IMR-90 (cell line): ENCODE measurements around the gene HTT. TPM values are rescaled to one million over a fixed set of nuclear protein-coding genes. Genes with fewer than 3 reads are reported as not detected.
A peak's percentile ranks its signal among the peaks of the same experiment; 100 is the strongest.

Experiments used
- ATAC-seq: fragments of 200-7000 bp; cut with Tn5 transposase; 2 replicates; pipeline ENCODE4 v1.9.1; 2020; ENCODE audit warnings: low read depth, mild to moderate bottlenecking, moderate library complexity
- BruUV-seq: library from RNA; stranded (reverse); fragments of 400-500 nt; replicated peaks from 2 replicates; lab custom pipeline; 2021; lab: Mats Ljungman, UMichigan
- CTCF ChIA-PET: fragments of 300-600 bp; formaldehyde crosslinking; extraction: SDS; loops from one replicate; lab custom pipeline; 2021; ENCODE audit warnings: antibody characterized with exemption; lab: Yijun Ruan, JAX
- POLR2A ChIA-PET: fragments of 300-600 bp; sonication (Branson Sonifier 250); formaldehyde crosslinking; loops from one replicate; lab custom pipeline; 2022; ENCODE audit warnings: antibody characterized with exemption; ENCODE audit not compliant: unreplicated experiment; lab: Charles Lee
- DNase-seq: peaks from one replicate; pipeline ENCODE4 v3.0.0; 2013
- H2AFZ ChIP-seq: replicated peaks from 2 replicates; pipeline ENCODE3; 2013; ENCODE audit warnings: low read length, mild to moderate bottlenecking; ENCODE audit not compliant: poor library complexity
- H2AK5ac ChIP-seq: 2 replicates; pipeline ENCODE4 v1.6.1; 2013; ENCODE audit warnings: low read depth, low read length, inconsistent platforms
- H2AK9ac ChIP-seq: replicated peaks from 2 replicates; pipeline ENCODE3; 2013; ENCODE audit warnings: mild to moderate bottlenecking, low read depth, low read length, moderate library complexity; ENCODE audit not compliant: poor library complexity
- H2BK120ac ChIP-seq: 2 replicates; pipeline ENCODE4 v1.6.1; 2013; ENCODE audit warnings: low read depth, low read length, inconsistent platforms
- H2BK15ac ChIP-seq: 3 replicates; pipeline ENCODE4 v1.6.1; 2013; ENCODE audit warnings: low read depth, low read length, inconsistent platforms
- H2BK20ac ChIP-seq: 2 replicates; pipeline ENCODE4 v1.6.1; 2013; ENCODE audit warnings: low read depth, mild to moderate bottlenecking, inconsistent platforms, low read length, moderate library complexity
- H2BK5ac ChIP-seq: 2 replicates; pipeline ENCODE4 v1.6.1; 2013; ENCODE audit warnings: mild to moderate bottlenecking, low read depth, low read length, inconsistent platforms; ENCODE audit not compliant: poor library complexity, severe bottlenecking
- H3K14ac ChIP-seq: replicated peaks from 2 replicates; pipeline ENCODE4 v1.6.1; 2013; ENCODE audit warnings: low read depth, low read length, inconsistent platforms
- H3K18ac ChIP-seq: 2 replicates; pipeline ENCODE4 v1.6.1; 2013; ENCODE audit warnings: low read depth, low read length, control low read depth
- H3K23ac ChIP-seq: 2 replicates; pipeline ENCODE4 v1.6.1; 2013; ENCODE audit warnings: low read depth, low read length, inconsistent platforms
- H3K27ac ChIP-seq: 2 replicates; pipeline ENCODE4 v1.5.1; 2013; ENCODE audit warnings: mild to moderate bottlenecking, control low read depth, low read length; ENCODE audit not compliant: insufficient read depth
- H3K27me3 ChIP-seq: 2 replicates; pipeline ENCODE4 v1.6.1; 2013; ENCODE audit warnings: low read length; ENCODE audit not compliant: control insufficient read depth, insufficient read depth
- H3K36me3 ChIP-seq: 2 replicates; pipeline ENCODE4 v1.6.1; 2013; ENCODE audit warnings: low read length, mixed read lengths; ENCODE audit not compliant: control insufficient read depth, insufficient read depth
- H3K4ac ChIP-seq: 2 replicates; pipeline ENCODE4 v1.6.1; 2013; ENCODE audit warnings: low read depth, low read length, inconsistent platforms
- H3K4me1 ChIP-seq: 2 replicates; pipeline ENCODE4 v1.6.1; 2013; ENCODE audit warnings: low read length, mixed read lengths; ENCODE audit not compliant: control insufficient read depth, insufficient read depth
- H3K4me2 ChIP-seq: 2 replicates; pipeline ENCODE4 v1.6.1; 2013; ENCODE audit warnings: low read depth, mild to moderate bottlenecking, control low read depth, low read length, moderate library complexity
- H3K4me3 ChIP-seq: 2 replicates; pipeline ENCODE4 v1.5.1; 2013; ENCODE audit warnings: low read depth, mild to moderate bottlenecking, control low read depth, low read length, moderate library complexity; ENCODE audit not compliant: insufficient read depth
- H3K56ac ChIP-seq: 2 replicates; pipeline ENCODE4 v1.6.1; 2013; ENCODE audit warnings: low read length, inconsistent platforms; ENCODE audit not compliant: insufficient read depth; ENCODE audit errors: extremely low read depth
- H3K79me1 ChIP-seq, 2 experiments: 2 replicates each; pipeline ENCODE4 v1.6.1; 2013; ENCODE audit warnings: low read length in 2 of 2, inconsistent platforms in 1 of 2, low read depth in 1 of 2
- H3K9ac ChIP-seq: 2 replicates; pipeline ENCODE4 v1.6.1; 2013; ENCODE audit warnings: low read depth, low read length, control low read depth
- H3K9me1 ChIP-seq: 2 replicates; pipeline ENCODE4 v1.6.1; 2013; ENCODE audit warnings: low read length, inconsistent platforms; ENCODE audit not compliant: insufficient read depth
- H3K9me3 ChIP-seq: 2 replicates; pipeline ENCODE4 v1.6.1; 2013; ENCODE audit warnings: low read length; ENCODE audit not compliant: control insufficient read depth, insufficient read depth
- H4K20me1 ChIP-seq: 2 replicates; pipeline ENCODE4 v1.6.1; 2013; ENCODE audit warnings: low read length, inconsistent platforms; ENCODE audit not compliant: insufficient read depth
- H4K5ac ChIP-seq: 2 replicates; pipeline ENCODE4 v1.6.1; 2013; ENCODE audit warnings: mild to moderate bottlenecking, low read depth, low read length, control low read depth
- H4K8ac ChIP-seq, 2 experiments: 2 replicates each; pipeline ENCODE4 v1.6.1; 2013; ENCODE audit warnings: low read depth in 2 of 2, low read length in 2 of 2, control low read depth in 1 of 2, inconsistent platforms in 1 of 2
- H4K91ac ChIP-seq: 2 replicates; pipeline ENCODE4 v1.6.1; 2013; ENCODE audit warnings: low read depth, low read length, inconsistent platforms; ENCODE audit not compliant: insufficient read depth
- CEBPB ChIP-seq: IDR thresholded peaks from 2 replicates; pipeline ENCODE4 v1.6.1; 2012; ENCODE audit warnings: low read depth, low read length, improper control_type of control experiment
- CHD1 ChIP-seq: IDR thresholded peaks from 2 replicates; pipeline ENCODE4 v1.6.1; 2012; ENCODE audit warnings: low read depth, low read length, improper control_type of control experiment
- MXI1 ChIP-seq: IDR thresholded peaks from 2 replicates; pipeline ENCODE4 v1.6.1; 2012; ENCODE audit warnings: low read depth, mild to moderate bottlenecking, low read length, moderate library complexity, borderline replicate concordance
- POLR2A ChIP-seq: IDR thresholded peaks from 2 replicates; pipeline ENCODE4 v1.6.1; 2012; ENCODE audit warnings: mild to moderate bottlenecking, low read depth, low read length
- WGBS, 2 experiments: methylation state at CpG; one replicate each; pipeline versions ENCODE4 v1.1.5 to v1.1.7; 2013; ENCODE audit warnings: missing lambda C conversion rate in 2 of 2; ENCODE audit not compliant: insufficient read length in 1 of 2; ENCODE audit errors: extremely low coverage in 2 of 2; 5-methylcytosine and 5-hydroxymethylcytosine counted together
- dilution Hi-C: fragments of 300-500 bp; cut with HindIII; formaldehyde crosslinking; loops from one replicate; pipeline ENCODE4 v1.14.3; 2018; ENCODE audit warnings: low sequenced_read_pairs; ENCODE audit not compliant: unreplicated experiment
- in situ Hi-C: fragments of 300-500 bp; cut with MboI; formaldehyde crosslinking; loops from 3 replicates; pipeline ENCODE4 v1.14.3; 2019; ENCODE audit warnings: low sequenced_read_pairs, inconsistent platforms, mixed read lengths
- intact Hi-C: fragments of 100-400 bp; cut with micrococcal nuclease; formaldehyde crosslinking; loops from 2 replicates; pipeline ENCODE4 v1.10.0; 2022
- polyA plus RNA-seq, 3 experiments: library from polyadenylated mRNA; depleted of rRNA; stranded (reverse); fragments of >200 nt; gene quantifications; 2 replicates each; pipeline ENCODE4 v1.2.3, GENCODE V29; 2012; ENCODE audit warnings: low replicate concordance in 1 of 3
- total RNA-seq: library from RNA; depleted of rRNA; stranded (reverse); fragments of >200 nt; gene quantifications from 2 replicates; pipeline ENCODE4 v1.2.3, GENCODE V29; 2012

The HTT gene
- total and polyA plus RNA-seq, 2 of the 4 experiments (the other 2 are of a cell fraction), result 11.6 to 14.3 TPM

GRCh38 chr4:3269991-3270611 is 195.6 kb downstream of the HTT start:
- H3K9me3 ChIP-seq, result no peaks in the 10 kb centered on the region
- H3K36me3 ChIP-seq, result no peaks in the 10 kb centered on the region
- no peak for TF ChIP-seq MXI1
- no peak for TF ChIP-seq POLR2A
- no peak for TF ChIP-seq CHD1
- TF ChIP-seq CEBPB, result no peak
- H3K18ac ChIP-seq, result no peak overlapping the region
- no peak overlapping the region for H4K8ac ChIP-seq
- no peak overlapping the region for H3K27ac ChIP-seq
- no peak overlapping the region for H4K5ac ChIP-seq
- H2BK20ac ChIP-seq, result no peak overlapping the region
- H3K79me1 ChIP-seq, result no peaks in the 10 kb centered on the region
- no TSS peak for BruUV-seq
- no peak overlapping the region for H3K9ac ChIP-seq
- no peak overlapping the region for H3K4me2 ChIP-seq
- no peak overlapping the region for H2BK15ac ChIP-seq
- in situ Hi-C loops (no loop called here), intact Hi-C loops (no loop called here), dilution Hi-C loops (no loop called here)
- DNase-seq (no peak), ATAC-seq (0 out of 2 replicates have a peak, but pooled peaks have one; percentile 27)
- H2AK9ac ChIP-seq, result no peak overlapping the region
- peaks cover 11% of the 10 kb centered on the region for H3K27me3 ChIP-seq
- H3K9me1 ChIP-seq, result no peaks in the 10 kb centered on the region
- H3K4me3 ChIP-seq, result no peak overlapping the region
- no peaks in the 10 kb centered on the region for H3K4me1 ChIP-seq
- no peak overlapping the region for H4K91ac ChIP-seq
- WGBS, 2 experiments, result 86% methylated on average over 2 of the region's 17 CpGs; no CpG with 5 or more reads in 1 of the 2 experiments
- no peak overlapping the region for H2BK120ac ChIP-seq
- POLR2A ChIA-PET, result no interaction called here
- no peaks in the 10 kb centered on the region for H4K20me1 ChIP-seq
- no peak overlapping the region for H3K56ac ChIP-seq
- H3K14ac ChIP-seq, result no peak overlapping the region
- no peak overlapping the region for H2AK5ac ChIP-seq
- no peak overlapping the region for H3K23ac ChIP-seq
- CTCF ChIA-PET, result no interaction called here
- H2AFZ ChIP-seq, result no peak overlapping the region
- no peak overlapping the region for H2BK5ac ChIP-seq
- no peak overlapping the region for H3K4ac ChIP-seq
